ENCODE results near the gene TFEB.

TFEB gene

DNA sequence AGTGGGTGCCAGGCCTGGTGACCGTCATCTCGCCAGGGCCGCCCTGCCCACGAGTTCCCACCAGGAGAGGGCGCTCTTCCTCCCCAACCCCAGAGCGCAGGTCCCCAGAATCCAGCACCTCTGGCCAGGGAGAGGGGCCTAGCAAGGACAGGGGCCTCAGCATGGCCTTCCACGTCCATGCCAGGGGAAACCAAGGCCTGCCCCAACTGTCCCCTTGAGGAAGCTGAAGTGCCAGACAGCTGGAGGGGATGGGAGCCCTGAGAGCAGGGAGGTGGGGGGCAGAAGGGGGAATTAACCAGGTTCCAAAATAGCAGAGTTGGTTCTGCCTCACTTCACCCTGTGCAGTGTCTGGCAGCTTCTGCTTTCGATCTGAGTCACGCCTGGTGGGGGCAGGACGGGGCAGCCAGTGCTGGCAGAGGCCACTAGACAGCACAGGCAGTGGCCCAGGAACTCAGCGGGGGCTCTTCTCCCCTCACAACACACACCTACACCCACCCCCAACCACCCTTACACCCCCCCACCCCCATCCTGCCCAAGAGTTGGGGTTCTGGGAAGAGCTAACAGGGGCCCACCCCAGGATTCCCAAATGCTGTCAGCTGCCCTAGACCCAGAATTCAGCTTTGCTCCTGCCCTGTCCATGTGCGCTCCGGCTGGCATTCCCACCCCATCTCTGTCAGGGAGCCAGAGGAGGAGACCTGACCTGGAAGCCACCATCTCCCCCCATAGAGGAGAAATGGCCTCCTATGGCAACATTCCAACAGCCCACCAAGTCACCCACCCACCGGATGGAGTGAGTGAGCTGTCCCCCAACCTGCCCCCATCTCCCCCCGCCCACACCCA, 29.2 kb downstream of the TFEB start:
- DNase-seq (ENCODE audit: low spot score): peak; percentile 61

DNA sequence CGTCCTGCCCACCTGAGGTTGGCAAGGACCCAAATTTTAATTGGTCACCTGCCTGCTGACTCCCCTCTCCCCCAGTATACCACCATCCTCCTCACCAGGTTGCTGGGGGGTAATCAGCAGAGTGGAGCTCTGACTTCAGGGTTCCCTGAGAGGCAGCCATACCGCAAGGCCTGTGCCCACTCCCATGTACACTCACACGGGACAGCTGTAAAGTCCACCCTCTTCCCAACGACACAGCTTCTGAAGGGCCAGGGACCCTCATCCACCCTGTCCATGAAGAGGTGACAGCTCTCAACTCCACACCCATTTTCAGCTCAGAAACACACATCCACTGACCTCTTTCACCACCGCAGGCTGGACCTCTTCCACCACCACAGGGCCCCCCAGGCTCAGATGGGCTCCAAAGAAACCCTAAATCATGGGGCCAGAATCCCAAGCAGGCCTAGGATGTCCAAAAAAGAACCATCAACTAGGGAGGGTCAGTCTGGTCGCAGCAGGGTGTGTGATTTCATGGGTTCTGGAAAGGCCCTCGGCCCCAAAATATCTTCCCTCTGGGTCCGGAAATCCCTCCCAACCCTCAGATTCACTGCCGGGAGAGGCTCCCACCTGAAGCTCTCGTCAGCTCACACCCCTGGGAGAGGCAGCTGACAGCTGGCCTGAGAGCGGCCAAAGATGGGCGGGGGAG, 30.0 kb downstream of the TFEB start:
- no peak for DNase-seq (ENCODE audit: low spot score)

- DNase-seq (ENCODE audit: low spot score): no peak
Observed at GRCh38 chr6:41704656-41705310, 30.6 kb downstream of the TFEB start.

GRCh38 chr6:41704028-41704427, 31.4 kb downstream of the TFEB start:
- no peak for DNase-seq (ENCODE audit: low spot score)

- no peak for DNase-seq (ENCODE audit: low spot score)
Observed at GRCh38 chr6:41702771-41703494, 32.5 kb downstream of the TFEB start.

DNA sequence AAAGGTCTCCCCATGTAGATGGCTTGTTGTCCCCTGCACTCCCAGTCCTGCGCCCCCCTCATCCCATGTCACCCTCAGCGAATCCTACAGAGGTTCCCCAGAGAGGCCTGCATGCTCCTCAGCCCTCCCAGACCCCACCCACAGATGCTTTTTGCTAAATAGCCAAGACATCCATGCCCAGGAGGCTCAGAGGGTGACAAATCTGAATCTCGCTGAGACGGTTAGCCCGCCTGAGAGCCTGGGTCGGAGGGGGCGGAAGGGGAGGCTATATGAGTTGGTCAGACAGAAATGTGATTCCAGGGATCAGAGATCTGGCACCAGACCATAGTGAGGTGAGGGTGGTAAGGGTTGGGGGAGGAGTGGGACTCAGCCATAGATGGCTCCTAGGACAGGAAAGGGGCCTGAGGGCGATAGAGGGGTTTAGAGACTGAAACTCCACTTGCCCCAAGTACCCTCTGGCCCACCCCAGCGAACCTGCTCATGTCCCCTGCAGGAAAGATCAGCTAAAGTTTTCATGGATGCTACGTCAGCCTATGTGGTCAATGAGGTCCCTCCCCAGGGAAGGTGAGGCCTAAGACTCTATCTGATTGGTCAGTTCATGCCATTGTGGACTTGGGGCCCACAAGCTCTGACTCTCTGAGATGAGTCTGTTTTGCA, 33.2 kb downstream of the TFEB start:
- DNase-seq (ENCODE audit: low spot score): no peak

DNA sequence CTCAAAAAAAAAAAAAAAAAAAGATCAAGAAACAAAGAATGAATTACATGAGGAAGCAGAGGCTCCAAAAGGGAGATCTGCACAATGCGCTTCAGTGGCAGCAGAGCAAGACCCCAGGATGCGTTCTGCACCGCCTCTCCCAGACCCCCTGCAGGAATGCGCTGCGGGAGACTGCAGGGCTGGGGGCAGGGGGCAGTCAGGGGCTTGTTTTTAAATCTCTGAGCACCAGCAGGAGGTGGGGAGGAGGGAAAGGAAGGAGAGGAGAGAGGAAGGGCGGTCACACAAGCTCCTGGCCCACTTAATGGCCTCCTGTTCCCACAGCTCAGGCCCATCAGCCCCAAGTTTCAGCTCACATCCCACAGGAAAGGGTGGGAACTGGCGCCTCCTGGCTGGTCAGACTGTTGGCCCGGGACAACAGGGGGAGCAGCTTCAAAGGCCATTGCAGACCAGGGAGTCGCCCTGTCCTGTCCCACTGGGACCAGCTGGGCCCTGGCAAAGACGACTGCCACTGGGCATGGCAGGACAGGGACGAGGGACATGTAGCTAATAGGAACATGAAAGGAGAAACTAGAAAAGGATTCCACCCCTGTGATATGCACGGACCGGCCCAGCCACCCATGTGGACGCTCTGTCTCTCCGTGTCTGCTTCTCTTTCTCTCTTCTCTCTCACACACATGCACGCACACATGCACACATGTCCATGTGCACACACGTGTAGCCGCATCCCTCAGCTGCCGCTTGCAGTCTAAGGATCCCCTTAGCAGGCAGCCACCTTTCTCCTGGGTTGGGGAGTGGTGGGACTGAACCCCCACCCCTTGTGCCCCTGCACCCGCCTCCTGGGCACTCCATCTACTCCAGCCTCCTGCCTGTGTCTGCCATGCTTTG, 34.7 kb downstream of the TFEB start:
- no peak for DNase-seq (ENCODE audit: low spot score)

DNA sequence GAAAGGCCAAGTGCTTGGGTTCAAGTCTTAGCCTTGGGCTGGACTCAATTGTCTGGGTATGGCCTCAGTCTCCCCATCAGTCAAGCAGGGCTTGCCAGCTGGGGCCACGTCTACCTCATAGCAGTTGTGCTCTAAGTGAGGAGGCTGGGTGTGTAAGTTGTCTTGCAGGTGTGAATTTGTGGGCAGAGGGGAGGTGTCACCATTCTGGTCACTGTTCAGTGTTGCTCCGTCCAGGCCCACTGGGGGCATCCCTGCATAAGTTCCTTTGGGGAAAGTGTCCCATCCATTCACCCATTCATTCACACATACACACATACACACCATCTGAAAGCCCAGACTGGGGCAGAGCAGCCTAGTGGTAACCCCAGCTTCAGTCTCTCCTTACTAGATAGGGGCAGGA, 36.3 kb downstream of the TFEB start:
- no peak for DNase-seq (ENCODE audit: low spot score)

GRCh38 chr6:41697861-41698781, 37.3 kb downstream of the TFEB start:
- DNase-seq (ENCODE audit: low spot score): no peak

GRCh38 chr6:41696788-41697187, 38.6 kb downstream of the TFEB start:
- no peak for DNase-seq (ENCODE audit: low spot score)

GRCh38 chr6:41695825-41696224, 39.6 kb downstream of the TFEB start:
- no peak for DNase-seq (ENCODE audit: low spot score)

GRCh38 chr6:41694815-41695526, 40.4 kb downstream of the TFEB start:
- no peak for DNase-seq (ENCODE audit: low spot score)

- no peak for DNase-seq (ENCODE audit: low spot score)
Observed at GRCh38 chr6:41693281-41694240, 41.8 kb downstream of the TFEB start.

DNA sequence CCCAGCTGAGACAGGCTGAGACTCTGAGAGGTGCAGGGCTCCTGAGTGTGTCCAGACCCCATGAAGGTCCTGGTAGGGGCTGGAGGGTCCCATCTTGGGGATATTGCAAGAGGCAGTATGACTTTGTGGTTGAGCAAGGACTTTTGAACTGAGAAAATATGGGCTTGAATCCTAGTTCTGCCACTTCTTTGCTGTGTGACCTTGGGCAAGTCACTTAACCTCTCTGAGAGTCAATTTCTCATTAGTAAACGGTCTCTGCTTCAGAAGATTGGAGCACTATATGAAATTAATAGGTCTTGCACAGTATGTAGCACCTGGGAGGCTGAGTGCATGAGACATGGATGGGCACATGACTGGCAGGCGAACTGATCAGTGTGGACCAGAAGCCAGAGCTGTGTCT, 42.7 kb downstream of the TFEB start:
- no peak for DNase-seq (ENCODE audit: low spot score)

GRCh38 chr6:41692080-41692675, 43.2 kb downstream of the TFEB start:
- no peak for DNase-seq (ENCODE audit: low spot score)

DNA sequence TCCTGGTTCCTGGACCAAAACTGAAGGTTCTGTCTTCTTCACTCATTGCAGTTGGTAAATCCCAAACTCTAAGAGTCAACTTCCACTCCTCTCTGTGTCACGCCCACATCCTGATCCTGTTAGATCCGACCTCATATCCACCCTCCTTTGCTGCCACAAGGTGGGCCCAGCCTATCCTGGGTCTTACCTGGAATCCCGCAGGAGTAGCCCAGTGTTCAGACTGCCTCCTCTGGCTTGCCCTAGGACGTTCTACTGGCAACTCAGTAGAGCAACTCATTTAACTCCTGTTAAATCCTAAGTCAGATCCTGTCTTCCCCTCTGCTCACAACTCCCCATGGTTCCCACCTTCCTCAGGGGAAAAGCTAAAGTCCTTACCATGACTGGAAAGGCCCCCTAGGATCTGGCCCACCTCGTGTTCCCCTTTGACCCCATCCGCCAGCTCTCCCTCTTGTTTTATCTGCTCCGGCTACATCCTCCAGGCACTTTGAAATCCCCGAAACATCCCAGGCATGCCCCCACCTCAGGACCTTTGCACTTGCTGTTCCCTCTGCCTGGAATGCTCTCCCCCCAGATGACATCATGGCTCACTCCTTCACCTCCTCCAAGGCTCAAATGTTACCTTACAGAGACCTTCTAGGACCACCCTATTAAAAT, 43.9 kb downstream of the TFEB start:
- no peak for DNase-seq (ENCODE audit: low spot score)
